ENCODE data around the gene RNF212. TPM values are rescaled to one million over a fixed set of nuclear protein-coding genes. Genes with fewer than 3 reads are reported as not detected.

The RNF212 gene
- total and polyA plus RNA-seq, 2 experiments from 2014 or later, result 17.0 to 20.6 TPM

GRCh38 chr4:1045193-1045594, 68.2 kb downstream of the RNF212 start:
- Mint-ChIP-seq H3K36me3 (ENCODE audit: low read depth) (peaks cover 3% of the 10 kb centered on the region; the same call in 1 of the 3 replicates), H3K27ac (peak overlapping the region; percentile 56; the same call in 1 of the 2 replicates), H3K9me3 (peaks cover 3% of the 10 kb centered on the region; the same call in 2 of the 3 replicates), H3K4me1 (peaks cover 12% of the 10 kb centered on the region), H3K4me3 (no peak overlapping the region), H3K27me3 (ENCODE audit: insufficient read depth, low read depth, poor library complexity) (peaks cover 16% of the 10 kb centered on the region)
- Histone ChIP-seq H3K9me2 (ENCODE audit: insufficient read depth) (no peaks in the 10 kb centered on the region), H2AFZ (no peak overlapping the region), H3F3A (replicated peaks; ENCODE audit: low read depth) (no peaks in the 10 kb centered on the region), H3K79me2 (replicated peaks; ENCODE audit: insufficient read depth) (no peaks in the 10 kb centered on the region), H3K4me3 (no peak overlapping the region), H3K36me3 (ENCODE audit: insufficient read depth) (no peaks in the 10 kb centered on the region), H3K27ac (ENCODE audit: low read depth) (no peak overlapping the region), H4K20me1 (replicated peaks; ENCODE audit: insufficient read depth) (no peaks in the 10 kb centered on the region), H3K4me1 (ENCODE audit: insufficient read depth) (no peaks in the 10 kb centered on the region), H3K27me3 (ENCODE audit: insufficient read depth) (no peaks in the 10 kb centered on the region), H3K4me2 (no peak overlapping the region)
- TF ChIP-seq, protein P1, sequence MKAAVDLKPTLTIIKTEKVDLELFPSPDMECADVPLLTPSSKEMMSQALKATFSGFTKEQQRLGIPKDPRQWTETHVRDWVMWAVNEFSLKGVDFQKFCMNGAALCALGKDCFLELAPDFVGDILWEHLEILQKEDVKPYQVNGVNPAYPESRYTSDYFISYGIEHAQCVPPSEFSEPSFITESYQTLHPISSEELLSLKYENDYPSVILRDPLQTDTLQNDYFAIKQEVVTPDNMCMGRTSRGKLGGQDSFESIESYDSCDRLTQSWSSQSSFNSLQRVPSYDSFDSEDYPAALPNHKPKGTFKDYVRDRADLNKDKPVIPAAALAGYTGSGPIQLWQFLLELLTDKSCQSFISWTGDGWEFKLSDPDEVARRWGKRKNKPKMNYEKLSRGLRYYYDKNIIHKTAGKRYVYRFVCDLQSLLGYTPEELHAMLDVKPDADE (IDR thresholded peaks at IDR 0.05), result no peak
- no peak for TF ChIP-seq POLR2AphosphoS5 (IDR thresholded peaks at IDR 0.05; ENCODE audit: low read depth)
- no peak for TF ChIP-seq CREB1 (CRISPR knock-in tag; IDR thresholded peaks at IDR 0.05; ENCODE audit: low read depth)
- no peak for TF ChIP-seq EZH2phosphoT487 (IDR thresholded peaks at IDR 0.05; ENCODE audit: unreplicated experiment)
- TF ChIP-seq JUNB (IDR thresholded peaks at IDR 0.05; ENCODE audit: unreplicated experiment), result no peak
- no peak for TF ChIP-seq ZNF462 (CRISPR knock-in tag; IDR thresholded peaks at IDR 0.05)
- TF ChIP-seq ZNF114 (CRISPR knock-in tag; IDR thresholded peaks at IDR 0.05), result no peak
- no peak for TF ChIP-seq STAT1 (IDR thresholded peaks at IDR 0.05; ENCODE audit: unreplicated experiment)
- TF ChIP-seq, protein P2, sequence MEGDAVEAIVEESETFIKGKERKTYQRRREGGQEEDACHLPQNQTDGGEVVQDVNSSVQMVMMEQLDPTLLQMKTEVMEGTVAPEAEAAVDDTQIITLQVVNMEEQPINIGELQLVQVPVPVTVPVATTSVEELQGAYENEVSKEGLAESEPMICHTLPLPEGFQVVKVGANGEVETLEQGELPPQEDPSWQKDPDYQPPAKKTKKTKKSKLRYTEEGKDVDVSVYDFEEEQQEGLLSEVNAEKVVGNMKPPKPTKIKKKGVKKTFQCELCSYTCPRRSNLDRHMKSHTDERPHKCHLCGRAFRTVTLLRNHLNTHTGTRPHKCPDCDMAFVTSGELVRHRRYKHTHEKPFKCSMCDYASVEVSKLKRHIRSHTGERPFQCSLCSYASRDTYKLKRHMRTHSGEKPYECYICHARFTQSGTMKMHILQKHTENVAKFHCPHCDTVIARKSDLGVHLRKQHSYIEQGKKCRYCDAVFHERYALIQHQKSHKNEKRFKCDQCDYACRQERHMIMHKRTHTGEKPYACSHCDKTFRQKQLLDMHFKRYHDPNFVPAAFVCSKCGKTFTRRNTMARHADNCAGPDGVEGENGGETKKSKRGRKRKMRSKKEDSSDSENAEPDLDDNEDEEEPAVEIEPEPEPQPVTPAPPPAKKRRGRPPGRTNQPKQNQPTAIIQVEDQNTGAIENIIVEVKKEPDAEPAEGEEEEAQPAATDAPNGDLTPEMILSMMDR (conservative IDR thresholded peaks at IDR 0.05; ENCODE audit: low read depth in 2 of 2), result no peak
- TF ChIP-seq, protein P3, sequence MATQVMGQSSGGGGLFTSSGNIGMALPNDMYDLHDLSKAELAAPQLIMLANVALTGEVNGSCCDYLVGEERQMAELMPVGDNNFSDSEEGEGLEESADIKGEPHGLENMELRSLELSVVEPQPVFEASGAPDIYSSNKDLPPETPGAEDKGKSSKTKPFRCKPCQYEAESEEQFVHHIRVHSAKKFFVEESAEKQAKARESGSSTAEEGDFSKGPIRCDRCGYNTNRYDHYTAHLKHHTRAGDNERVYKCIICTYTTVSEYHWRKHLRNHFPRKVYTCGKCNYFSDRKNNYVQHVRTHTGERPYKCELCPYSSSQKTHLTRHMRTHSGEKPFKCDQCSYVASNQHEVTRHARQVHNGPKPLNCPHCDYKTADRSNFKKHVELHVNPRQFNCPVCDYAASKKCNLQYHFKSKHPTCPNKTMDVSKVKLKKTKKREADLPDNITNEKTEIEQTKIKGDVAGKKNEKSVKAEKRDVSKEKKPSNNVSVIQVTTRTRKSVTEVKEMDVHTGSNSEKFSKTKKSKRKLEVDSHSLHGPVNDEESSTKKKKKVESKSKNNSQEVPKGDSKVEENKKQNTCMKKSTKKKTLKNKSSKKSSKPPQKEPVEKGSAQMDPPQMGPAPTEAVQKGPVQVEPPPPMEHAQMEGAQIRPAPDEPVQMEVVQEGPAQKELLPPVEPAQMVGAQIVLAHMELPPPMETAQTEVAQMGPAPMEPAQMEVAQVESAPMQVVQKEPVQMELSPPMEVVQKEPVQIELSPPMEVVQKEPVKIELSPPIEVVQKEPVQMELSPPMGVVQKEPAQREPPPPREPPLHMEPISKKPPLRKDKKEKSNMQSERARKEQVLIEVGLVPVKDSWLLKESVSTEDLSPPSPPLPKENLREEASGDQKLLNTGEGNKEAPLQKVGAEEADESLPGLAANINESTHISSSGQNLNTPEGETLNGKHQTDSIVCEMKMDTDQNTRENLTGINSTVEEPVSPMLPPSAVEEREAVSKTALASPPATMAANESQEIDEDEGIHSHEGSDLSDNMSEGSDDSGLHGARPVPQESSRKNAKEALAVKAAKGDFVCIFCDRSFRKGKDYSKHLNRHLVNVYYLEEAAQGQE (IDR thresholded peaks at IDR 0.05; ENCODE audit: unreplicated experiment), result no peak
- no peak for TF ChIP-seq NANOG (IDR thresholded peaks at IDR 0.05; ENCODE audit: borderline replicate concordance)
- TF ChIP-seq ZNF331 (CRISPR knock-in tag; IDR thresholded peaks at IDR 0.05; ENCODE audit: low read depth), result no peak
- DNase-seq (ENCODE audit: low spot score), result no peak
- ATAC-seq, result no peak

Data from GM23338 (cell line).